ENCODE results near the gene SDK1.

The SDK1 gene

GRCh38 chr7:4174451-4174850 lies 873.4 kb downstream of the SDK1 start:
- no peak for DNase-seq

- DNase-seq, result no peak
Observed at GRCh38 chr7:4174884-4175283, 873.8 kb downstream of the SDK1 start.

- DNase-seq, result no peak
Observed at GRCh38 chr7:4175346-4175973, 874.4 kb downstream of the SDK1 start.

GRCh38 chr7:4177001-4177400 lies 875.9 kb downstream of the SDK1 start:
- DNase-seq, result no peak

GRCh38 chr7:4178416-4178815 lies 877.4 kb downstream of the SDK1 start:
- DNase-seq, result no peak

- no peak for DNase-seq
Observed at GRCh38 chr7:4178916-4179687, 878.0 kb downstream of the SDK1 start.

GRCh38 chr7:4179688-4180380 lies 878.8 kb downstream of the SDK1 start:
- DNase-seq, result no peak

- no peak for DNase-seq
Observed at GRCh38 chr7:4181446-4181845, 880.4 kb downstream of the SDK1 start.

- no peak for DNase-seq
Observed at GRCh38 chr7:4182605-4183300, 881.7 kb downstream of the SDK1 start.

GRCh38 chr7:4184653-4185052 lies 883.6 kb downstream of the SDK1 start:
- DNase-seq, result no peak

GRCh38 chr7:4185136-4185535 lies 884.1 kb downstream of the SDK1 start:
- DNase-seq, result no peak

GRCh38 chr7:4185721-4186512 lies 884.9 kb downstream of the SDK1 start:
- no peak for DNase-seq

GRCh38 chr7:4186513-4186780 lies 885.4 kb downstream of the SDK1 start:
- DNase-seq, result no peak

GRCh38 chr7:4188651-4189050 lies 887.6 kb downstream of the SDK1 start:
- no peak for DNase-seq

- no peak for DNase-seq
Observed at GRCh38 chr7:4189131-4189570, 888.1 kb downstream of the SDK1 start.

- no peak for DNase-seq
Observed at GRCh38 chr7:4190010-4190981, 889.2 kb downstream of the SDK1 start.

- no peak for DNase-seq
Observed at GRCh38 chr7:4191046-4191445, 890.0 kb downstream of the SDK1 start.

- no peak for DNase-seq
Observed at GRCh38 chr7:4191525-4191924, 890.5 kb downstream of the SDK1 start.

GRCh38 chr7:4195660-4196059 lies 894.6 kb downstream of the SDK1 start:
- no peak for DNase-seq

- DNase-seq, result no peak
Observed at GRCh38 chr7:4196121-4196819, 895.2 kb downstream of the SDK1 start.

GRCh38 chr7:4198301-4198700 lies 897.2 kb downstream of the SDK1 start:
- DNase-seq, result no peak
